ENCODE measurements around the gene LRRN4.

DNA sequence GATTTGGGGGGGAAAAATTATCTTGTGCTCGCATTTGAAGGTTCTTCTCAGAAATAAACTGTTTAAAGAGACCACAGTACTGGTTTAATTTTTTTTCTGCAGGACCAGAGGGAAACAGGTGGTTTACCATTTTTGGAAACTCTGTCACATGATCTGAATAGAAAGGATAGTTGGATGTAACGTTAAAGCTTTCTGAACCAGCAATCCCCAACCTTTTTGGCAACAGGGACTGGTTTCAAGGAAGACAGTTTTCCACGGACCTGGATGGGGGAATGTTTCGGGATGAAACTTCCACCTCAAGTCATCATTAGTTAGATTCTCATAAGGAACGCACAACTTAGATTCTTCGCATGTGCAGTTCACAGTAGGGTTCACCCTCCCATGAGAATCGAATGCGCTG lies 53.0 kb downstream of the LRRN4 start:
- TF ChIP-seq, protein P1, sequence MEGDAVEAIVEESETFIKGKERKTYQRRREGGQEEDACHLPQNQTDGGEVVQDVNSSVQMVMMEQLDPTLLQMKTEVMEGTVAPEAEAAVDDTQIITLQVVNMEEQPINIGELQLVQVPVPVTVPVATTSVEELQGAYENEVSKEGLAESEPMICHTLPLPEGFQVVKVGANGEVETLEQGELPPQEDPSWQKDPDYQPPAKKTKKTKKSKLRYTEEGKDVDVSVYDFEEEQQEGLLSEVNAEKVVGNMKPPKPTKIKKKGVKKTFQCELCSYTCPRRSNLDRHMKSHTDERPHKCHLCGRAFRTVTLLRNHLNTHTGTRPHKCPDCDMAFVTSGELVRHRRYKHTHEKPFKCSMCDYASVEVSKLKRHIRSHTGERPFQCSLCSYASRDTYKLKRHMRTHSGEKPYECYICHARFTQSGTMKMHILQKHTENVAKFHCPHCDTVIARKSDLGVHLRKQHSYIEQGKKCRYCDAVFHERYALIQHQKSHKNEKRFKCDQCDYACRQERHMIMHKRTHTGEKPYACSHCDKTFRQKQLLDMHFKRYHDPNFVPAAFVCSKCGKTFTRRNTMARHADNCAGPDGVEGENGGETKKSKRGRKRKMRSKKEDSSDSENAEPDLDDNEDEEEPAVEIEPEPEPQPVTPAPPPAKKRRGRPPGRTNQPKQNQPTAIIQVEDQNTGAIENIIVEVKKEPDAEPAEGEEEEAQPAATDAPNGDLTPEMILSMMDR (IDR thresholded peaks at IDR 0.05): no peak
- no peak for TF ChIP-seq POLR2A (IDR thresholded peaks at IDR 0.05)
- TF ChIP-seq POLR2AphosphoS5 (IDR thresholded peaks at IDR 0.05): no peak
- TF ChIP-seq EP300 (IDR thresholded peaks at IDR 0.05): no peak

Measured in stomach (tissue), 4 donors.